ENCODE measurements around the gene ETNPPL. TPM values are rescaled to one million over a fixed set of nuclear protein-coding genes. Genes with fewer than 3 reads are reported as not detected.

Gene ETNPPL
- total RNA-seq, 1 experiment from 2014 or later, result 0.35 TPM

- no peak for TF ChIP-seq CTCF (IDR thresholded peaks at IDR 0.05; ENCODE audit: unreplicated experiment)
- intact Hi-C loops (cut with micrococcal nuclease; ENCODE audit: unreplicated experiment), result no loop called here
- no TSS peak for BruUV-seq (replicated peaks)
- Mint-ChIP-seq H3K4me3 (ENCODE audit: low read depth, unreplicated experiment) (no peak overlapping the region), H3K4me1 (ENCODE audit: low read depth, unreplicated experiment) (no peaks in the 10 kb centered on the region), H3K36me3 (ENCODE audit: insufficient read depth, unreplicated experiment) (no peaks in the 10 kb centered on the region), H3K9me3 (ENCODE audit: low read depth, unreplicated experiment) (no peaks in the 10 kb centered on the region), H3K27ac (ENCODE audit: unreplicated experiment) (no peak overlapping the region), H3K27me3 (ENCODE audit: unreplicated experiment) (no peaks in the 10 kb centered on the region)
- DNase-seq, result peak; percentile 4
- CTCF ChIA-PET, result no interaction called here
Observed at GRCh38 chr4:108749119-108749518, 13.7 kb downstream of the ETNPPL start.

GRCh38 chr4:108746511-108746910 lies 16.3 kb downstream of the ETNPPL start:
- Mint-ChIP-seq H3K9me3 (ENCODE audit: low read depth, unreplicated experiment) (no peaks in the 10 kb centered on the region), H3K27ac (ENCODE audit: unreplicated experiment) (no peak overlapping the region), H3K36me3 (ENCODE audit: insufficient read depth, unreplicated experiment) (no peaks in the 10 kb centered on the region), H3K4me1 (ENCODE audit: low read depth, unreplicated experiment) (no peaks in the 10 kb centered on the region), H3K4me3 (ENCODE audit: low read depth, unreplicated experiment) (no peak overlapping the region), H3K27me3 (ENCODE audit: unreplicated experiment) (no peaks in the 10 kb centered on the region)
- TF ChIP-seq CTCF (IDR thresholded peaks at IDR 0.05; ENCODE audit: unreplicated experiment), result no peak
- DNase-seq, result no peak
- intact Hi-C loops (cut with micrococcal nuclease; ENCODE audit: unreplicated experiment), result no loop called here
- BruUV-seq (replicated peaks), result no TSS peak
- CTCF ChIA-PET, result no interaction called here

- H3K4me1 Mint-ChIP-seq (ENCODE audit: low read depth, unreplicated experiment), result no peaks in the 10 kb centered on the region
- TF ChIP-seq CTCF (IDR thresholded peaks at IDR 0.05; ENCODE audit: unreplicated experiment), result no peak
- no peaks in the 10 kb centered on the region for H3K27me3 Mint-ChIP-seq (ENCODE audit: unreplicated experiment)
- no peak for DNase-seq
- H3K4me3 Mint-ChIP-seq (ENCODE audit: low read depth, unreplicated experiment), result no peak overlapping the region
- H3K36me3 Mint-ChIP-seq (ENCODE audit: insufficient read depth, unreplicated experiment), result no peaks in the 10 kb centered on the region
- BruUV-seq (replicated peaks), result no TSS peak
- no peak overlapping the region for H3K27ac Mint-ChIP-seq (ENCODE audit: unreplicated experiment)
- intact Hi-C loops (cut with micrococcal nuclease; ENCODE audit: unreplicated experiment), result no loop called here
- CTCF ChIA-PET, result no interaction called here
- no peaks in the 10 kb centered on the region for H3K9me3 Mint-ChIP-seq (ENCODE audit: low read depth, unreplicated experiment)
Observed at GRCh38 chr4:108744307-108744706, 18.5 kb downstream of the ETNPPL start.

GRCh38 chr4:108742451-108743420 lies 20.1 kb downstream of the ETNPPL start:
- no peaks in the 10 kb centered on the region for H3K4me1 Mint-ChIP-seq (ENCODE audit: low read depth, unreplicated experiment)
- H3K4me3 Mint-ChIP-seq (ENCODE audit: low read depth, unreplicated experiment), result no peak overlapping the region
- H3K9me3 Mint-ChIP-seq (ENCODE audit: low read depth, unreplicated experiment), result no peaks in the 10 kb centered on the region
- H3K36me3 Mint-ChIP-seq (ENCODE audit: insufficient read depth, unreplicated experiment), result no peaks in the 10 kb centered on the region
- no peak for TF ChIP-seq CTCF (IDR thresholded peaks at IDR 0.05; ENCODE audit: unreplicated experiment)
- intact Hi-C loops (cut with micrococcal nuclease; ENCODE audit: unreplicated experiment), result no loop called here
- peaks cover 12% of the 10 kb centered on the region for H3K27me3 Mint-ChIP-seq (ENCODE audit: unreplicated experiment)
- no TSS peak for BruUV-seq (replicated peaks)
- CTCF ChIA-PET, result no interaction called here
- no peak overlapping the region for H3K27ac Mint-ChIP-seq (ENCODE audit: unreplicated experiment)
- no peak for DNase-seq

All from Calu3 (cell line).